GM19452 (cell line): ENCODE measurements around the gene TOMM20L.

Source experiments
- ATAC-seq: cut with Tn5 transposase; IDR thresholded peaks from one replicate; pipeline ENCODE4 v1.9.1; 2021; ENCODE audit not compliant: unreplicated experiment

Gene TOMM20L

GRCh38 chr14:58426670-58427280 lies 31.0 kb downstream of the TOMM20L start:
- peak; percentile 37 for ATAC-seq

GRCh38 chr14:58427281-58428117 lies 31.8 kb downstream of the TOMM20L start, which contains the start of the genes KIAA0586 and TIMM9:
Gene KIAA0586, plus strand, starts transcription at chr14:58427719. Its CDS starts 546 bp downstream, at chr14:58428265.
Gene TIMM9, minus strand, starts transcription at chr14:58427531. Its CDS starts 15,586 bp downstream, at chr14:58411945.
- ATAC-seq: peak; percentile 90

- no peak for ATAC-seq
Observed at GRCh38 chr14:58428118-58428683, 32.5 kb downstream of the TOMM20L start.

GRCh38 chr14:58430156-58430555 lies 34.4 kb downstream of the TOMM20L start:
- ATAC-seq: no peak

GRCh38 chr14:58439476-58439875 lies 43.7 kb downstream of the TOMM20L start:
- ATAC-seq: no peak

GRCh38 chr14:58444627-58445026 lies 48.9 kb downstream of the TOMM20L start:
- no peak for ATAC-seq

- ATAC-seq: no peak
Observed at GRCh38 chr14:58455593-58456265, 60.0 kb downstream of the TOMM20L start.
